Hindlimb muscle (tissue), 1 donor: ENCODE results near the gene RNF224. TPM values are rescaled to one million over a fixed set of nuclear protein-coding genes. Genes with fewer than 3 reads are reported as not detected.
A peak's percentile ranks its signal among the peaks of the same experiment; 100 is the strongest.
"Not testable (repeated sequence)": the region's sequence is repeated elsewhere in the genome, so short reads cannot be mapped to it uniquely, and the experiment has no call there.

ENCODE experiments used
- DNase-seq: peaks from one replicate; pipeline ENCODE4 v3.0.0-alpha.2; 2013
- polyA plus RNA-seq: library from polyadenylated mRNA; unstranded; fragments of 120-200 nt; gene quantifications from one replicate; pipeline ENCODE4 v1.2.1, GENCODE V29; 2013; ENCODE audit not compliant: insufficient read length

RNF224 gene
- polyA plus RNA-seq, 1 donor: 2.1 TPM

DNA sequence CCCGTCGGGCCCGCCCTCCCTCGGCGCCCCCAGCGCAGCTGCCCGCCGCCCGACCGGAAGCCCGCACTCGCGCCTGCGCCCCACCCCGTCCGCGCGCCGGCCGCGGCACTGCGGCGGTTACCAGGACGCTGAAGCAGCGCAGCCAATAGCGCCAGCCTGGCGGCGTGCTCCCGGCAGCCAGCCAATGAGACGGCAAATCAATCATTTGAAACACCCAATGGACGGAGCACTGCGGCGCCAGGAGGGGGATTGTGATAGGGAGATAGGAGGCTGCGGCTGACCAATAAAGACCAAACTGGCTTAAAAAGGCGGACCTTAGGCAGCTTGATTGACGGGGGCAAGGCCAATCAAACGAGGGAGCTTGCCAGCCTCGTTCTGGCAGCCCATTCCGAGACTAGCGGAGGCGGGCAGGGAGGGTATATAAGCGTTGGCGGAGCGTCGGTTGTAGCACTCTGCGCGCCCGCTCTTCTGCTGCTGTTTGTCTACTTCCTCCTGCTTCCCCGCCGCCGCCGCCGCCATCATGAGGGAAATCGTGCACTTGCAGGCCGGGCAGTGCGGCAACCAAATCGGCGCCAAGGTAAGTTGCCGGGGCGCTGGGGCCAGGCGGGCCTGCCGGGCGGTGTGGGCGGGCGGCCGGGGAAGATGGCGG lies 13.7 kb downstream of the RNF224 start, which contains the start of gene TUBB4B:
Gene TUBB4B (plus strand): TSS at position 447 of the 649 bp plus-strand sequence. CDS start 74 bp downstream, at position 521.
- peak; percentile 100 for DNase-seq

DNA sequence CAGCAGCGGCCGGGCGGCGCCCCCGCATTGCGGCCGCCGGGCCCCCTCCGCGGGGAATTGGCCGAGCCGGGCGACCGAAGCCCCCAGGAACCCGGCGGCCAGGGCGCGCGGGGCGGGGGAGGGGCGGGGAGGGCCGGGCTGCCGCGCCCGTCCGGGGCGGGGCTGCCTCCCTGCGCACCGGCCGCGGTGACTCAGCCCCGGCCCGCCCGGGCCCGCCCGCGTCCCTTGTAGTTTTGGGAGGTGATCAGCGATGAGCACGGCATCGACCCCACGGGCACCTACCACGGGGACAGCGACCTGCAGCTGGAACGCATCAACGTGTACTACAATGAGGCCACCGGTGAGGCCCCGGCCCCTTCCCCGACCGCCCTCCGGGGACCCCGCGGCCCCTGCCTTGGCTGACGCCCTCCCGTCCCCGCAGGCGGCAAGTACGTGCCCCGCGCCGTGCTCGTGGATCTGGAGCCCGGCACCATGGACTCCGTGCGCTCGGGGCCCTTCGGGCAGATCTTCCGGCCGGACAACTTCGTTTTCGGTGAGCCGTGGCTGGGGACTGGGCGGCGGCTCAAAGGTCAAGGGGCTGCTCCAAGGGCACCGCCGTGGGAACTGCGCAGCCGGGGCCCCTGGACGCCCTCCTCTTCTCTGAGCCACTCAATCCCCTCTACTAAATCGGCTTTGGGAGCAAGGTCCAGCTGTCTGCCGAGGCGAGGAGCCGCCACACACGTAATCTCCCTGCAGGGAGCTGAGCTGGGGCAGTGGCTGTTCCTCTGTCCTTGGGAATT lies 14.4 kb downstream of the RNF224 start:
- no peak for DNase-seq

DNA sequence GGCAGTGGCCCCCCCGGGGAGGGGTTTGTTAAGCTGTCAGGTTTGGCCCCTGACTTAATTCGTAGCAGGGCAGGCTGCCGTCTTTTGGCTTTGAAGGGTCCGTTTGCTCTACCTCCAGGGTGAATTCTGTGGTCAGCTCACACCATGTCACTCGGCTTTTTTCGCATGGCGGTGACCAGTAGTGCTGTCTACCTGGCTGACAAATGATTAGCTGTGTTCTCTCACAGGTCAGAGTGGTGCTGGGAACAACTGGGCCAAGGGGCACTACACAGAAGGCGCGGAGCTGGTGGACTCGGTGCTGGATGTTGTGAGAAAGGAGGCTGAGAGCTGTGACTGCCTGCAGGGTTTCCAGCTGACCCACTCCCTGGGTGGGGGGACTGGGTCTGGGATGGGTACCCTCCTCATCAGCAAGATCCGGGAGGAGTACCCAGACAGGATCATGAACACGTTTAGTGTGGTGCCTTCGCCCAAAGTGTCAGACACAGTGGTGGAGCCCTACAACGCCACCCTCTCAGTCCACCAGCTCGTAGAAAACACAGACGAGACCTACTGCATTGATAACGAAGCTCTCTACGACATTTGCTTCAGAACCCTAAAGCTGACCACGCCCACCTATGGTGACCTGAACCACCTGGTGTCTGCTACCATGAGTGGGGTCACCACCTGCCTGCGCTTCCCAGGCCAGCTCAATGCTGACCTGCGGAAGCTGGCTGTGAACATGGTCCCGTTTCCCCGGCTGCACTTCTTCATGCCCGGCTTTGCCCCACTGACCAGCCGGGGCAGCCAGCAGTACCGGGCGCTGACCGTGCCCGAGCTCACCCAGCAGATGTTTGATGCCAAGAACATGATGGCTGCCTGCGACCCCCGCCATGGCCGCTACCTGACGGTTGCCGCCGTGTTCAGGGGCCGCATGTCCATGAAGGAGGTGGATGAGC lies 15.2 kb downstream of the RNF224 start:
- DNase-seq: no peak

DNA sequence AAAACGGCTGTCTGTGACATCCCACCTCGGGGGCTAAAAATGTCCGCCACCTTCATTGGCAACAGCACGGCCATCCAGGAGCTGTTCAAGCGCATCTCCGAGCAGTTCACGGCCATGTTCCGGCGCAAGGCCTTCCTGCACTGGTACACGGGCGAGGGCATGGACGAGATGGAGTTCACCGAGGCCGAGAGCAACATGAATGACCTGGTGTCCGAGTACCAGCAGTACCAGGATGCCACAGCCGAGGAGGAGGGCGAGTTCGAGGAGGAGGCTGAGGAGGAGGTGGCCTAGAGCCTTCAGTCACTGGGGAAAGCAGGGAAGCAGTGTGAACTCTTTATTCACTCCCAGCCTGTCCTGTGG lies 15.9 kb downstream of the RNF224 start:
- not testable (repeated sequence) for DNase-seq

DNA sequence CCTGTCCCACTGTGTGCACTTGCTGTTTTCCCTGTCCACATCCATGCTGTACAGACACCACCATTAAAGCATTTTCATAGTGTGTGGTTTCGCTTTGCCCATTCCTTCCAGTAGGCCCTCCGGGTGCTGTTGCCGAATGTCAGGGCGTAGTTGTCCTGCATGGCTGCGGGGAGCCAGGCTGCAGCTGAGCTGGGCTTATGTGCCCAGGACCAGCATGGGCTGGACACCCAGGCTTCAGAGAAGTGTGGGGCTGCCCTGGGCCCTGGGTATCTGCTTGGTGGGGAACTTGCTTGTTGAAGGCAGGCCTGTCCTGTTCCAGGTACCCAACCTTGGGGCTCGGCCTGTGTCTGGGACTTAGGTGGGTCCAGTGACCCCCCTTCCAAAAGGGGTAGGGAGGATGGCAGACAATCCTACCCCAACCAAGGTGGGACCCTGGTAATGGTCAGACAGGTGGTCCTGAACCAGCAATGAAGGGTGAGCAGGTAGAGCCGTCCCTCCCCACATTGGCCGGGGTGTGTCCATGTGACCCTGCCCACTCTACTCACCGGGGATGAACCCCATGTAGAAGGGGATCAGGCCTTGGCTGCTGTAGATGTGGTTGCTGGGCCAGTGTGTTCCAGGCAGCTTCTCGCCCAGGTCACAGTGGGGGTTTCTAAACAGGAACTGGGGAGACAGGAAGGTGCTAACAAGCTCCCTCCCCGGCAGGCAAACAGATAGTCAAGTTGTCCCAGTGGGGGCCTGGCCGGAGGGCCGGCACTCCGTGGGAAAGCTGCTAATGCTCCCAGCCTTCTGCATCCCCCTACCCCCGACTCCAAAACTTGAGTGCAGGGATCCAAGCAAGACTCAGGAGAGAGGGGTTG lies 16.6 kb downstream of the RNF224 start:
- DNase-seq: no peak

DNA sequence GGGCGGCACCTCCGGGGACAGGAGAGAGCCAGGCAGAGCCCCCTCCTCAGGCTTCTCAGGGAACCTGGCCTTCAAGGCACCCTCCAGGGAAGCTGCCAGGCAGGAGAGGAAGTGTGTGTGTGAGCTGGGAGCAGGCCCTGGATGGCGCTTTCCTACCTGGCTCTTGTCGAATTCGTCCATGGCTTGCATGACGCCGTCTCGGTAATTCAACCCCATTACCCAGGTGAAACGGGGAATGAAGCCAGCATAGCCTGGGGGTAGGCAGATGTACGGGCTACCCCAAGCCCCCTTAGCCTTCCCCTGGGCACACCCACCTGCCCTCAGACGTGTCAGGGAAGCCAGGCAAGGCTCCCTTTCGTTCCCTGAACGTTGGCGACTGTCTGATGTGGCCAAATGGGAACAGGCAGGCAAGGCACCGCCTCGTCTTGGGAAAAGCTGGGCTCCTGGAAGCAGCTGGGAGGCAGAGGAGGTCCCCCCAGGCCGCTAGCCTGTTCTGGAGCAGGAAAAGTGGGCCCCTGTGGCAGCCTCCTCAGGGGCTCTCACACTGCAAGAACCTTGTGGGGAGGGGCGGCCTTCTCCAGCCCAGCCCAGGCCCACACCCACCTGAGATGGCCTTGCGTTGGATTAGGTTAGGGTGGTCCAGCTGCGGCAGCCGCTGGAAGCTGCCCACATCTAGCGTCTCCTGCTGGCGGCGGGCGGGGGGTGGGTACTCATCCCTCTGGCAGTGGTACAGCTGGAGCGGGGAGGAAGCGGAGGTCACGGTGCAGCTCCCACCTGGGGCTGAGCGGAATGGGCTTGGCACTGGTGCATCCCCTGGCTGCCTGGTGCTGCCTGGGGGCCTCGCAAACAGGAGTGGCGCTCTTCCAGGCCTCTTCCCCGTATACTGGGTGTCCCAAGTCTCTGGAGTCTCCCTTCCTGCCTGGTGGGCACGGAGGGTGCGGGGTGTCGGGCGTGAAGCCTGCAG lies 17.5 kb downstream of the RNF224 start:
- no peak for DNase-seq

DNA sequence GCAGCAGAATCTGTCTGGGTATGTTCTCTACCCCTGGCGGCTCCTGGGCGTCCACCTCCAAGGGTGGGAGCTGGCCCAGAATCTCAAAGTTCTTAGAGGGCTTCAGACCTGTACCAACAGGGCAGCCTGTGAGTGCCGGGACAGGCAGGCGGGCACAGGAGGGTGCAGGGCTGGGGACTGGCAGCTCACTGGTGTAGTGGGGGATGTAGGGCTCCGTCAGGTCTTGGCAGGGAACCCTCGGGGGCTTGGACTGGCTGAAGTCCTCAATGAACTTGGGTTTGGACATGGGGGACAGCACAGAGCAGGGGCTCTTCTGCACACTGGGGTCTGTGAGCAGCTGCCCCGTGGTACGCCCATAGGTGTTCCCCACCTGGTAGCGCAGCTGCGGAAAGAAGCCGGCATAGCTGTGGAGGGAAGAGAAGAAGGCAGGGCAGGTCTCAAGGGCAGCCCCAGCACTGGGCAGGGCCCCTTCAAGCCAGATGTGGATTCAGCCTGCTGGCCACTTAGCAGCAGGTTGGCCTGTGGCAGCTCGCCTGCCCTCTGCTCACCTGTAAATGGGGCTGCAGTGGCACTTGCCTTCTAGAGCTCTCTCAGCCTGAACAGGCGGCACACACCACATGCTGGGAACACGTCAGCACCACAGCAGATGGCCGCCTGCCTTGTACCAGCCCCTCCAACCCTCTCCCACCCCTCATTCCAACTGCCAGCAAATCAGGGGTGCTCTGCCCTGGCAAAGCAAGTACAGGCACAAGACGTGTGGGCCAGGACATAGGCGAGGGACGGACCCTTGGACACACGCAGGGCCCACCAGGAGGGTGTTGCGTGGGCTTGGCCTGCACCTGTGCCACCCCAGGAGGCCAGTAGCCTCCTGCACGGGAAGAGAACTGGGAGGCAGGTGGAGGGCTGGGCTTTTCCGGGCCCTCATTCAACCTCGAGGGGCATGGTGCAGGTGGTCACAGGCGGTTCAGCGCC lies 18.4 kb downstream of the RNF224 start:
- no peak for DNase-seq

DNA sequence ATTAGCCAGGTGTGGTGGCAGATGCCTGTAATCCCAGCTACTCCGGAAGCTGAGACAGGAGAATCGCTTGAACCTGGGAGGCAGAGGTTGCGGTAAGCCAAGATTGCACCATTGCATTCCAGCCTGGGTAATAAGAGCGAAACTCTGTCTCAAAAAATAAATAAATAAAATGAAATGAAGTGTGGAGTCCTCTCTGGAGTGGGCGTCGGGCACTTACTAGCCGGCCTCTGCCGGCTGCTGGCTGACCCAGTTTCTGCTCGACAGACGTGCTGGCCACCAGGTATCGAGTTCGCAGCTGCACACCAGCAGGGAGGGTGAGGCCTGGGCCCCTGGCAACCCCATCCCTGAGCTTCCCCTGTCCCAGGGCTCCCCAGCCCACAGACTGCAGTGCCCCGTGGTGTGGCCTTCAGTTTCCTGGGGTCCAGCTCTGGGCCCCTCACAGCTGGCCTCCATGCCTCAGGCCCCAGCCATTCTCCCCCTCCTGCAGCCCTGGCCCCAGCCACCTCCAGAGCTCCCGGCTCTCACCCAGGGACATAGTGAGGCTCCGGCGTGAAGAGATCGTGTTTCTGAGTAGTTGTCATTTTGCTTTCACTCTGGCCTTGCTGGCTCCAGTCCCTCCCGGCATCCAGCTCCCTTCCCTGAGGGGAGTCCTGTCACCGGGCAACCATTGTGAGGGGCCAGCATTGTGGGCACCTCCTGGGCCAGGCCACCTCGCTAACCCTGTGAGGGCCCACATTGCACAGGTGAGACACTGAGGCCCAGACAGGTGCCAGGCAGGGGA lies 20.0 kb downstream of the RNF224 start:
- no peak for DNase-seq

DNA sequence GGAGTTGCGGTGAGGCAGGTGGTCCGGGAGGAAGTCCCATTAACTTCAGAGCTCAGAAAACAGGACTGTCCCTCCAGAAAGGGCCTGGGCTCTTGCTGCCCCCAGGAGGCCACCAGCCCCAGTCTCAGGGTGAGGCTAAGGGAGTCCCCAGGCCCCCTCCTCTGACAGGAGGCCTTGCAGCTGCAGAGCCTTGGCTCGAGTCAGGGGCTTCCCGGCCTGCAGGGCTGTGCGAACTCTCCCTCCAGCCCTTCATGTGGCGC lies 20.5 kb downstream of the RNF224 start:
- no peak for DNase-seq

DNA sequence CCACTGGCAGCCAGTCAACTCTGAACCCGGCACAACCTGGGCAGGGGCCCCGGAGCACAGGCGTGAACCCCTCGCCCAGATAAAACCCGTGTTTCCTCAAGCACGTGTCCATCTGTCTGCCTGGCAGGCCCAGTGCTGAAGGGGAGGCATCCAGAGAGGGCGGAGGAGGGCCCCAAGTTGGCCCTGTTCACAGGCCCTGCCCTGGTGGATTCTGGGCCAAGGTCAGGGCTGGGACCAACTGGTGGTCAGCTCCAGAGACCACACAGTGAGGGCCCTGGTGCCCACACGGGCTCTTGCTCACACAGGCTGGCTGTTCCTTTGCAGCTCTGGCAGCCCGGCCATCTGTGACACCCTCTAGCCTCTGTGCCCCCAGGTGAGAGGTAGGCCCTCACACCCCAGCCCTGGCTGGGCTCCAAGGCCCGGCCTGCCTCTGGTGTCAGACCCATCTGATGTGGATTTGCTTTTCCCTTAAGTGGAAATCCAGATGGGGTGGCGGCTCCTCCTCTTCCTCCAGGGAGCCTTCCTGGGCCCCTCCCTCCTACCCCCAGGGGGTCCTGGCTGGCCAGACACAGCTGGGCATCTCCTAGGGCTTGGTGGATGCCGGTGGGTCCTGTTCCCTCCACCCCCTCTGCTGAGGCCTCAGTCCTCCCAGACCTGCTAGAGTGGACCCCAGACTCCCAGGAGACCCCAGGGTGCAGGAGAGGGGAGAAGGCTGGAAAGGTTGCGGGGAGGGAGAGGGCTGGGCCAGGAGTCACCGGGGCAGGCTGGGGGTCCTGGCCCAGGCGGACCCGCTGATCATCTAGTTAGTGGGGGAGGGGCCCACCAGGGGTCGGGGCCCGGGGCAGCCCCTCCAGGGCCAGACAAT lies 23.3 kb downstream of the RNF224 start:
- DNase-seq: no peak

DNA sequence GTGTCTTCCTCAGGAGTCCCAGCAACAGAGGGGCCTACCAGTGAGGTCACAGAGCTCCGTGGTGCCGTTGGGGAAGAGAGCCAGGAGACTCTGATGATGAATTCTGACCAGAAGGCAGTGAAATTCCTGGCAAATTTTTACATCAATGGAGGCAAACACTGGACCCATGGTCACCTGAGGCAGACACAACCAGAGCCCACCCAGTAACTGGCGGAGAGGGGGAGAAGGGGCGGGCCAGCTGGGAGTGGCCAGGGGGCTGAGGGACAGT lies 23.8 kb downstream of the RNF224 start, which contains the start of gene STPG3:
Gene STPG3 (plus strand): TSS at position 93 of the 268 bp plus-strand sequence. CDS start 1 bp downstream, at position 94.
- no peak for DNase-seq

DNA sequence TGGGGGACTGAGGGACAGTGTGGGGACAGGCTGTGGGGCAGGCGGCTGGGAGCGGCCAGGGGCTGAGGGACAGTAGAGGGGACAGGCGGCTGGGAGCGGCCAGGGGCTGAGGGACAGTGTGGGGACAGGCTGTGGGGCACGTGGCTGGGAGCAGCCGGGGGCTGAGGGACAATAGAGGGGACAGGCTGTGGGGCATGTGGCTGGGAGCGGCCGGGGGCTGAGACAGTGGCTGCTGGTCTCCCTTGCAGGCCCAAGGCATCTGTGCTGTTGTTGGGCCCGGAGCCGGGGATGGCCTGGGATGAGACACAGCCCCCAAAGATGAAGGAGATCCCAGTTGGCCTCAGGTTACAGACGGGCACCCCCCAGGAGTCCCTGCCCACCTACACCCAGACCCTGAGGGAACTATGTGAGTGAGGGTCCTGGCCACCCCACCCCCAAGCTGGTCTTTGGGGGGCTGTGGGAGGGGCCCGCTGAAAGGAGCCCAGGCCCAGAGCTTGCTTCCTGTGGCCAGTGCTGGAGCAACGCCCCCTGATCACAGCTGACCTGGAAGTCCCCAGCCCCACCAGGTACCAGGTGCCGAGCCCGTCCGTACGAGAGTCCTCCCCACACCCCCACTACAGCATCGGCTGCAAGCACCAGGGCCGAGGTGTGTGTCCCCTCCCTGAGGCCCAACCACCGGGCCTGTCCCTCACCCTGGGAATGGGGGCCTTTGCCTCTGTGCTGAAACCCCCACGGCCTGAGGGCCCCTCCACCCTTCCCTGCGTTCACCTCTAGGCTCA lies 24.4 kb downstream of the RNF224 start:
- DNase-seq: no peak

DNA sequence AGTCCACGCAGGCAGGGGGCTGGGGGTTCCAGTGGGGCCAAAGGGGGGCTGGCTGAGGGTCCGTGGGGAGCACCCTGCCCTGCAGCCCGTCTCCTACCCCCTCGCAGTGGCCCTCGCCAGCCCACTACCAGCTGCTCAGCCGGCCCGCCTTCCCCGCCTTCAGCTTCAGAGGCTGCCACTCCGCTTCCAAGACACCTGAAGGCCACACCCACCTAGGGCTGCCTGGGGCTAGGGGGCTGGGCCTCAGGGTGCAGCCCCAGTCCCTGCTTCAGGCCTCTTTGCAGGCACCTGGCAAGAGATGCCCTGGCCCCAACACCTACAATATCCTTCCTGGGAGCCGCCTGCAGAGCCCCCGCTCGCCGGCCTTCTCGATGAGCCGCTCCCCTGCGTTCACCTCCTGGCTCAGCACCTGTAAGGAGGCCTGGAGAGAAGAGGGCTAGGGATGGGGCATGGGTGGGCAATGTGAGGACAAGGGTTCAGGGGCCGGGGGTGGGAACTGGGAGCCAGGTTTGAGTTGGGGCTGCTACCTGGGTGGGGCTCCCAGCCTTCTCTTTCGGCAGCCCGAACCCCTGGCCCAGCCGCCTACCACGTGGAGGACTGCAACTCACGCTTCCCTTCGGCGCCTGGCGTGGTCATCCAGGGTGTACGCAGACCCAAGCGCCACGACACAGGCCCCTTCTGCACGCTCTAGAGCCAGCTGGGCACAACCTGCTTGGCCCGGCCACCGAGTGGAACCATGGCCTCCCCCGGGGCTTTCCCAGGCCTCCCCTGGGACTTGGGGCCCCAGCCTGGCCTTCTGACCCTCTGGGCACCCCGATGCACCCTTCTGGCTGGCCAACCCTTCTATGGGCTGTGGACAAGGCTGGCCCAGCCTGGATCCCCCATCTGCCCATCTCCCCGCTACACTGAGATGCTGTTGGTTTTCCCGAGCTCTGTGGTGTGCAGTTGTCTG lies 25.5 kb downstream of the RNF224 start:
- DNase-seq: no peak

DNA sequence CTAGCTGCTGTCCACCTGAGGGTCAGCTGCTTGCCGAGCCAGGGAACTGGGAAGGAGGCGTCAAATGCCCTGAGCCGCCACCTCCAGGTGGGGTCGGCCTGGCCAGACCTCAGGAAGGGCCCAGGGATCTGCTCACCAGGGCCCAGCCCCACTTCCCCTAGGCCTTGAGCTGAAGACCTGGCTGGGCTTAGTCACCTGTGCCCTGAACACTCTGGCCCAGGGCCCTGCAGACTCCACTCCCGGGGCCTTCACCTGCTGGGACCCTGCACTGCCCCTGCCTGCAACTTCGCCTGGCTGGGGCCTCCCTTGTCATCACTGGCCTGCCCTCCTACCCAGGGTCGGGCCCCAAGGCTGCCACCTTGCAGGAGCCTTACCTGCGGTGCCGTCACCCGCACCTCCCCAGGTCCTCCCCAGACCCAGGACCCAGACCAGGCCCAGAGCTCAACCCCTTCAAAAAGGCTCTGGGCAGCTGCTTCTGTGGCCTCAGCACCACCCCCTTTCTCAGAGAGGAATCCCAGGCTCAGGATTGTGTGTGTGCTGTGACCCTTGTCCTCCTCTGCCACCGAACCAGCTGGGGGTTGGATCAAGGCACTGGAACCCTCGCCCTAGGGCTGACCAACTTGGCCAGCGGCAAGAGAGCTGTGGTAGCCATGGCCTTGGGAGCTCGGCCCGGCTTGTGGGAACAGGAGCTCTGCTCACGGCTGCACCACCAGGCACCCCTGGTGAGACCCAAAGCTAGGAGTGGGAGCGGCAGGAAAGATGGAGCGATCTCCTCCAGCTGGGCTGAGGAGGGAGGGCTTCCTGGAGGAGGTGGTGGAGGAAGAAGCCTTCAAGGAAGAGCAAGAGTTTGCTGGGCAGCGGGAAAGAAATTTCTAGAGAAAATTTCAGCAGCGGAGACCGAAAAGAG lies 26.7 kb downstream of the RNF224 start:
- DNase-seq: no peak
